GM12872 (cell line): ENCODE data around the gene TAPT1.

Experiments used
- TF ChIP-seq, protein P1 (sequence below): IDR thresholded peaks from 3 replicates; pipeline ENCODE4 v1.5.1; 2011; ENCODE audit warnings: low read depth, mild to moderate bottlenecking, low read length, moderate library complexity; ENCODE audit not compliant: insufficient read depth

TAPT1 gene

DNA sequence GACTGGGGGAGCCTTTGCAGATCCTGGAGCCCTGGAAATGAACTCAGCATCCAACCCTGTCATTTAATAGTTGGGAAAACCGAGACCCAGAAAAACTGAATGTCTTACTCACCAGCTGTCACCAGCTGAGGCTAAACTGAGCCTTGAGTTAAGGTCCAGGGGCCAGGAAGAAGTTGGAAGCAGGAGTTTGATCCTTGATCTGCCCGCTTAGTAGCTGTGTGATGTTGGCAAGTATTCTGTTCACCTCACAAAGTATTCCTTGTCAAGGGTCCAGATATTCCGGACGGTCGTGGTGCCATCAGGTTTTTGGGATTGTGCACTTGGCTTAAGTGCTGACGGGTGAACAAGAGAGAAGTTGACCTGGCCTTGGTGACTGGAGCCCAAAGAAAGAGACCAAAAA, 111.7 kb downstream of the TAPT1 start:
- TF ChIP-seq, protein P1, sequence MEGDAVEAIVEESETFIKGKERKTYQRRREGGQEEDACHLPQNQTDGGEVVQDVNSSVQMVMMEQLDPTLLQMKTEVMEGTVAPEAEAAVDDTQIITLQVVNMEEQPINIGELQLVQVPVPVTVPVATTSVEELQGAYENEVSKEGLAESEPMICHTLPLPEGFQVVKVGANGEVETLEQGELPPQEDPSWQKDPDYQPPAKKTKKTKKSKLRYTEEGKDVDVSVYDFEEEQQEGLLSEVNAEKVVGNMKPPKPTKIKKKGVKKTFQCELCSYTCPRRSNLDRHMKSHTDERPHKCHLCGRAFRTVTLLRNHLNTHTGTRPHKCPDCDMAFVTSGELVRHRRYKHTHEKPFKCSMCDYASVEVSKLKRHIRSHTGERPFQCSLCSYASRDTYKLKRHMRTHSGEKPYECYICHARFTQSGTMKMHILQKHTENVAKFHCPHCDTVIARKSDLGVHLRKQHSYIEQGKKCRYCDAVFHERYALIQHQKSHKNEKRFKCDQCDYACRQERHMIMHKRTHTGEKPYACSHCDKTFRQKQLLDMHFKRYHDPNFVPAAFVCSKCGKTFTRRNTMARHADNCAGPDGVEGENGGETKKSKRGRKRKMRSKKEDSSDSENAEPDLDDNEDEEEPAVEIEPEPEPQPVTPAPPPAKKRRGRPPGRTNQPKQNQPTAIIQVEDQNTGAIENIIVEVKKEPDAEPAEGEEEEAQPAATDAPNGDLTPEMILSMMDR: no peak

DNA sequence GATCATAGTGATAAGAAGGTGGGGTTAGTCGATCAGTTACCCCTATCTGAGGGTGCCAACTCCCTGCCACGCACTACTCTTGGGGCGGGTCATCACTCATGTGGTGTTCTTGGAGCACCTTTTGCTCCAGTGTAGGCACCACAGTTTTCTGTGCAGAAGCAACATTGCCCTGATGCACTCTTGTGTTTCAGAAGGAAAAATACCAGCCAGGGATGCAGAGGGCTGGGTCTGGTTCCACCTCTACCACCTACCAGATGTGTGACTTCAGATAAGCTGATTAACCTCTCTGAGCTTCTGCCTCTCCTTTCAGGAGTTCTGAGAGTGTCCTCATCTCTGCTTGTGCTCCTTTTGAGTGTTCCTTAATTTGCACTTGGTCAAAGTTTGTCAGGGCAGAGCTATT, 112.5 kb downstream of the TAPT1 start:
- TF ChIP-seq, protein P1: no peak

DNA sequence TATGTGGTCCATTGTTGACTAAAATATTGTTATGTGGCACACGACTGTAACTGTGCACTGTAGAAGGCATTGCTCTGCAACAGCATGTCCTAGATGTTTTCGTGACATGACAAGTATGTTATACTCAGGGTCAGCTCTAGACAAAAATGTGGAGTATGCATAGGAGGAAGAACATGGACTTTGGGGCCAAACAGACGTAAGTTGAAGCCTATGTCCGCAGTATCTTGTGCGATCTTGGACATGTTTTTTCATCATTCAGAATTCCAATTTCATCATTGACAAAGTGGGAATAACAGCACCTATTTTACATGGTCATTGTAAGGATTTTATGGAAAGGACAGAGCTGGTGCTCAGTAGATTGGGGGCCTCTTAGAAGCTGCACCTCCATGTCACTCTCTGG, 114.7 kb downstream of the TAPT1 start:
- TF ChIP-seq, protein P1: no peak

DNA sequence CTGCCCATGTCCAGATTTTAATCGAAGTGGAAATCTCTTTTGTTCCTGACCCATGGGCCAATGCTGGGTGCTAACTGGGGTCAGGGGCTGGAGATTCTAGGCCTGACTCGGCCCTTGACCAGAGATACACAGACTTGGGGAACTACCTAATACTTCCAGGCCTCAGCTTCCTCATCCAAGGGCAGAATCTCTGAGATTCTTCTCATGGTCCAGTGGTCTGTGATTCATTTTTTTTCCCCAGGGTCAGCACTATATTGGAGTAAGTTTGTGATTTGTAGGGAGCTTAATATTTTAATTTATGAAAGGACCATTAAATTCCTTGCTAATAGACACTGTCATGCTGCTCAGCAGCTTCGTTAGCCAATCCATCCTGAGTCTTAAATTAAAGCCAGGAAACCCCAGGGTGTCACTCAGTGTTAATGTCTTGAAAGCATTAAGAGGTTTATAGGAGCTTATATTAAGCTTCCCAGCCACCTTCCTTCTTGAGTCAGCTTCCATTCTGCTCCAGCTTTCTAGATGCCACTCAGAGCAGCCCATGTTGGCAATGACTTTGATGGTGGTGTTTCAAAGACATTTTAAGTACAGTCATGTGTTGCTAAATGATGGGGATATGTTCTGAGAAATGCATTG, 115.5 kb downstream of the TAPT1 start:
- TF ChIP-seq, protein P1: no peak
